K562 (cell line): ENCODE results near the gene IL34. TPM values are rescaled to one million over a fixed set of nuclear protein-coding genes. Genes with fewer than 3 reads are reported as not detected.
A peak's percentile ranks its signal among the peaks of the same experiment; 100 is the strongest.

ENCODE experiments used
- ATAC-seq: fragments of 200-7000 bp; cut with Tn5 transposase; 3 replicates; pipeline ENCODE4 v1.9.1; 2020; ENCODE audit warnings: moderate library complexity
- BruUV-seq: library from RNA; stranded (reverse); fragments of 400-500 nt; replicated peaks from 2 replicates; lab custom pipeline; 2021; lab: Mats Ljungman, UMichigan
- CTCF ChIA-PET: fragments of 300-600 bp; formaldehyde crosslinking; extraction: SDS; loops from one replicate; lab custom pipeline; 2021; ENCODE audit warnings: low intra/inter-chr PET ratio; lab: Yijun Ruan, JAX
- POLR2A ChIA-PET: fragments of 300-600, 350-650 bp; sonication (Branson Sonifier 250); formaldehyde crosslinking; extraction: SDS; loops from one replicate; lab custom pipeline; 2021; ENCODE audit warnings: antibody characterized with exemption, inconsistent platforms; lab: Yijun Ruan, JAX
- DNase-seq, 4 experiments: peaks; one replicate each; pipeline versions ENCODE4 v3.0.0 to v3.0.0-alpha.2; 2011 to 2018; ENCODE audit warnings: low spot score in 3 of 4, mixed read lengths in 3 of 4; ENCODE audit errors: extremely low read depth in 1 of 4
- FAIRE-seq: peaks from 2 replicates; lab custom pipeline; 2011; peaks lifted over from hg19 to GRCh38; lab: Jason Lieb, UNC
- H2AFZ ChIP-seq: 2 replicates; pipeline ENCODE4 v1.6.0; 2011; ENCODE audit warnings: low read depth, low read length, control low read depth, inconsistent platforms
- H3K27ac ChIP-seq: fragments of 200-600 bp; 3 replicates; pipeline ENCODE4 v1.8.0; 2011; ENCODE audit warnings: low read depth, mild to moderate bottlenecking, control low read depth, inconsistent platforms, low read length, moderate library complexity, mixed read lengths; ENCODE audit errors: extremely low read depth
- H3K27me3 ChIP-seq, 2 experiments: fragments of 300-600 bp in 1 of 2; 2 replicates in 1 of 2; 3 replicates in 1 of 2; pipeline versions ENCODE4 v1.6.0 to v1.8.0; 2011; ENCODE audit warnings: inconsistent platforms in 2 of 2, low read length in 2 of 2, mild to moderate bottlenecking in 1 of 2, mixed read lengths in 1 of 2, moderate library complexity in 1 of 2; ENCODE audit not compliant: control insufficient read depth in 2 of 2, insufficient read depth in 2 of 2
- H3K36me3 ChIP-seq: fragments of 300-600 bp; 3 replicates; pipeline ENCODE4 v1.8.0; 2011; ENCODE audit warnings: mild to moderate bottlenecking, low read length, inconsistent platforms; ENCODE audit not compliant: control insufficient read depth, insufficient read depth
- H3K4me1 ChIP-seq, 2 experiments: fragments of 200-600 bp in 1 of 2; replicated peaks in 1 of 2; 2 replicates in 1 of 2; 3 replicates in 1 of 2; pipeline versions ENCODE4 v1.5.1 to v1.8.0; 2011; ENCODE audit warnings: inconsistent platforms in 2 of 2, low read length in 2 of 2, mild to moderate bottlenecking in 1 of 2, mixed read lengths in 1 of 2, moderate library complexity in 1 of 2; ENCODE audit not compliant: control insufficient read depth in 2 of 2, insufficient read depth in 2 of 2
- H3K4me2 ChIP-seq: 2 replicates; pipeline ENCODE4 v1.6.1; 2011; ENCODE audit warnings: low read length, control low read depth, inconsistent platforms, mixed read lengths; ENCODE audit not compliant: insufficient read depth
- H3K4me3 ChIP-seq: fragments of 200-600 bp; sonication (generic), shearing (Covaris generic); 2 replicates; pipeline ENCODE4 v1.5.1; 2016; ENCODE audit warnings: control low read depth, inconsistent platforms
- H3K79me2 ChIP-seq: fragments of 200-600 bp; 3 replicates; pipeline ENCODE4 v1.8.0; 2011; ENCODE audit warnings: low read length, inconsistent platforms; ENCODE audit not compliant: control insufficient read depth, insufficient read depth
- H3K9ac ChIP-seq, 2 experiments: 2 replicates each; pipeline versions ENCODE4 v1.6.0 to v1.6.1; 2011; ENCODE audit warnings: low read depth in 2 of 2, low read length in 2 of 2, control low read depth in 1 of 2, inconsistent platforms in 1 of 2, mild to moderate bottlenecking in 1 of 2, mixed read lengths in 1 of 2; ENCODE audit not compliant: insufficient read depth in 1 of 2
- H3K9me1 ChIP-seq: one replicate; pipeline ENCODE4 v1.6.0; 2011; ENCODE audit warnings: inconsistent platforms, mild to moderate bottlenecking, low read length, moderate library complexity; ENCODE audit not compliant: control insufficient read depth, insufficient read depth
- H3K9me3 ChIP-seq: replicated peaks from 2 replicates; pipeline ENCODE4 v1.5.1; 2011; ENCODE audit warnings: low read depth, low read length, inconsistent platforms; ENCODE audit not compliant: control insufficient read depth, insufficient read depth
- H4K20me1 ChIP-seq: replicated peaks from 2 replicates; pipeline ENCODE4 v1.6.1; 2011; ENCODE audit warnings: low read length, inconsistent platforms, mixed read lengths; ENCODE audit not compliant: control insufficient read depth, insufficient read depth
- NUFIP1 ChIP-seq: fragments of 450-650 bp; IDR thresholded peaks from 2 replicates; pipeline ENCODE4 v1.6.1; 2018; ENCODE audit not compliant: partially characterized antibody
- RBFOX2 ChIP-seq: fragments of 200-400 bp; formaldehyde crosslinking; IDR thresholded peaks from 2 replicates; pipeline ENCODE4 v1.6.1; 2017; ENCODE audit warnings: low read depth, mild to moderate bottlenecking, low read length, moderate library complexity
- WGBS: fragments of 100-300 bp; shearing (Covaris generic); methylation state at CpG from one replicate; pipeline ENCODE4 v1.1.6; 2016; ENCODE audit warnings: low coverage, mixed read lengths; ENCODE audit not compliant: insufficient coverage; ENCODE audit errors: missing lambda C conversion rate; 5-methylcytosine and 5-hydroxymethylcytosine counted together
- in situ Hi-C: fragments of 300-500 bp; cut with MboI; formaldehyde crosslinking; loops from 4 replicates; pipeline ENCODE4 v1.15.0; 2018; ENCODE audit warnings: inconsistent platforms, mixed read lengths
- intact Hi-C: fragments of 100-400 bp; cut with micrococcal nuclease; formaldehyde crosslinking; loops from 2 replicates; pipeline ENCODE4 v1.14.2; 2022
- polyA plus RNA-seq, 8 experiments: library from polyadenylated mRNA; depleted of rRNA in 4 of 8; stranded (reverse) in 5 of 8; unstranded in 3 of 8; fragments of >200 nt; fragmentation: Nextera tagmentation in 2 of 8; fragmentation: Illumina TruSeq in 1 of 8; extraction: Ambion mirVana in 2 of 8; extraction: Trizol in 1 of 8; gene quantifications; 2 replicates each; pipeline versions ENCODE4 v1.2.1 to v1.2.3, GENCODE V29; 2011 to 2014; ENCODE audit warnings: inconsistent platforms in 1 of 8, missing spikeins in 1 of 8
- total RNA-seq, 7 experiments: library from RNA; depleted of rRNA in 6 of 7; stranded (reverse); fragments of >200 nt in 6 of 7; fragmentation: Illumina TruSeq in 2 of 7; extraction: Trizol in 2 of 7; gene quantifications; 2 replicates each; pipeline versions ENCODE4 v1.2.1 to v1.2.3, GENCODE V29; 2011 to 2021; ENCODE audit warnings: low replicate concordance in 1 of 7
- TF ChIP-seq, protein P1 (sequence below): fragments of 250-450 bp; sonication (Bioruptor Pico); IDR thresholded peaks from 2 replicates; pipeline ENCODE4 v1.5.1; 2021; ENCODE audit warnings: mild to moderate bottlenecking

The IL34 gene
- total and polyA plus RNA-seq, 9 of the 15 experiments (the other 6 are each of a cell fraction or from before 2014, with no cell fraction given): 0.07 to 0.18 (median 0.10) TPM; not detected in 6

DNA sequence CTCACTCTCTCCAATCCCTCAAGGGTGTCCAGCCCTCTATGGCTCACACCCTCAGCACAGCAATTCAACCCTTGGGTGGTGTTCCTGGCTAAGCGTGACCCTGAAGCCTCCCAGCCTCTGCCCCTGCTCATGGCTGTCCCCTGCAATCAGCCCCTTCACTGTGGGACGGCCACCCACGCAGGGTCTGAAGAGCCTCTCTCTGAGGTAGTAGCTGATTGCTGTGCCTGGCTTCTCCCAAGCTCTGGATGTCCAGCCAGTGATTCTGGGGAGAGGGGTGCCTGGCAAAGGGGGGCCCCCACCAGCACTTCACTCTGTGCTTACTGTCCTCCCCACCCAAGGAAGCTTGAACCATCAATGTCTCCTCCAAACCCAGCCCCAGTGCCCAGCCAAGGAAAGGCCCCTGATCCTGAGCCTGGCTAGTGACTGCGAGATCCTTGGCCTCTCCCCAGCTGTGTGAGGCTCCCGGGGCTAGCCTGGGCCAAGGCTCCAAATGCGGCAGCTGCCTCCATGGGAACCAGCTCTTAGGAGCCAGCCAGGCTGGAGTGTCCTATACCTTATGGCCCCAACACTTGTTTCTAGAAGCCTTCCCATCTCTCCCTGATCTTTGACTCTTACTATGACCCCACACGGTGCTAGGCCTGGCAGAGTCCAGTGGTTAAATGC is 29.6 kb downstream of the IL34 start:
- Histone ChIP-seq H3K4me1 (peaks cover 0 to 15% of the 10 kb centered on the region in 2 experiments; a peak in 2 of 5 replicates), H3K79me2 (peaks cover 4% of the 10 kb centered on the region; the same call in 1 of the 3 replicates)
- CTCF ChIA-PET: no interaction called here
- FAIRE-seq: no peak
- TF ChIP-seq, protein P1, sequence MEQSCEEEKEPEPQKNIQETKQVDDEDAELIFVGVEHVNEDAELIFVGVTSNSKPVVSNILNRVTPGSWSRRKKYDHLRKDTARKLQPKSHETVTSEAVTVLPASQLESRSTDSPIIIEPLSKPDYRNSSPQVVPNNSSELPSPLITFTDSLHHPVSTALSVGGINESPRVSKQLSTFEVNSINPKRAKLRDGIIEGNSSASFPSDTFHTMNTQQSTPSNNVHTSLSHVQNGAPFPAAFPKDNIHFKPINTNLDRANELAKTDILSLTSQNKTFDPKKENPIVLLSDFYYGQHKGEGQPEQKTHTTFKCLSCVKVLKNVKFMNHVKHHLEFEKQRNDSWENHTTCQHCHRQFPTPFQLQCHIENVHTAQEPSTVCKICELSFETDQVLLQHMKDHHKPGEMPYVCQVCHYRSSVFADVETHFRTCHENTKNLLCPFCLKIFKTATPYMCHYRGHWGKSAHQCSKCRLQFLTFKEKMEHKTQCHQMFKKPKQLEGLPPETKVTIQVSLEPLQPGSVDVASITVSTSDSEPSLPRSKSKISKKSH (CRISPR knock-in tag): no peak
- TF ChIP-seq NUFIP1 (no peak), RBFOX2 (peak; percentile 29; the same call in 1 of the 2 replicates)
- TF ChIP-seq, all 486 proteins: peak for 1
- no peak overlapping the region for H3K4me3 ChIP-seq
- no peak overlapping the region for H3K9ac ChIP-seq
- H2AFZ ChIP-seq: no peak overlapping the region
- WGBS: 94% methylated on average over 6 of the region's 7 CpGs
- intact Hi-C loops (no loop called here), in situ Hi-C loops (no loop called here)
- no peak overlapping the region for H3K4me2 ChIP-seq
- no peaks in the 10 kb centered on the region for H3K9me1 ChIP-seq
- H3K27ac ChIP-seq: no peak overlapping the region
- H3K27me3 ChIP-seq: no peaks in the 10 kb centered on the region
- peaks cover 3% of the 10 kb centered on the region; the same call in 1 of the 2 replicates for H4K20me1 ChIP-seq
- POLR2A ChIA-PET: interaction anchor here (1.2 to 1.4 kb wide), 3 partner anchors 10 to 11 kb away, joined by 4 read pairs; partner anchors contain the start of gene MTSS2
- no TSS peak for BruUV-seq
- H3K9me3 ChIP-seq: no peaks in the 10 kb centered on the region
- DNase-seq (no peak), ATAC-seq (no peak)
- peaks cover 91% of the 10 kb centered on the region for H3K36me3 ChIP-seq
